Keratinocyte (primary cell): Measurements from ENCODE around the gene ALG12. TPM values are rescaled to one million over a fixed set of nuclear protein-coding genes. Genes with fewer than 3 reads are reported as not detected.

ENCODE experiments used
- DNase-seq: peaks from one replicate; pipeline ENCODE4 v3.0.0-alpha.2; 2011; ENCODE audit warnings: low read depth, missing footprints, low spot score
- FAIRE-seq: peaks from 2 replicates; lab custom pipeline; 2011; peaks lifted over from hg19 to GRCh38; lab: Jason Lieb, UNC
- H2AFZ ChIP-seq: 2 replicates; pipeline ENCODE4 v1.6.0; 2012; ENCODE audit warnings: low read length, control low read depth, inconsistent platforms; ENCODE audit not compliant: control insufficient read depth
- H3K27ac ChIP-seq: 2 replicates; pipeline ENCODE4 v1.5.1; 2011; ENCODE audit warnings: low read length; ENCODE audit not compliant: control insufficient read depth, insufficient read depth
- H3K27me3 ChIP-seq: 3 replicates; pipeline ENCODE4 v1.6.0; 2011; ENCODE audit warnings: low read length; ENCODE audit not compliant: control insufficient read depth, insufficient read depth; ENCODE audit errors: extremely low read depth
- H3K36me3 ChIP-seq, 2 experiments: 2 replicates in 1 of 2; 3 replicates in 1 of 2; pipeline ENCODE4 v1.5.1; 2011; ENCODE audit warnings: low read length in 2 of 2, mild to moderate bottlenecking in 1 of 2; ENCODE audit not compliant: control insufficient read depth in 2 of 2, insufficient read depth in 2 of 2; ENCODE audit errors: extremely low read depth in 1 of 2
- H3K4me1 ChIP-seq: 3 replicates; pipeline ENCODE4 v1.5.1; 2011; ENCODE audit warnings: low read length; ENCODE audit not compliant: control insufficient read depth, insufficient read depth; ENCODE audit errors: extremely low read depth
- H3K4me2 ChIP-seq: 3 replicates; pipeline ENCODE4 v1.6.0; 2011; ENCODE audit warnings: low read depth, low read length; ENCODE audit not compliant: control insufficient read depth, insufficient read depth; ENCODE audit errors: extremely low read depth
- H3K4me3 ChIP-seq, 3 experiments: fragments of 200-600 bp in 1 of 3; sonication (generic) in 1 of 3; 2 replicates in 2 of 3; 3 replicates in 1 of 3; pipeline ENCODE4 v1.5.1; 2011 to 2016; ENCODE audit warnings: low read length in 3 of 3, mild to moderate bottlenecking in 3 of 3, control low read depth in 2 of 3, inconsistent platforms in 1 of 3, low read depth in 1 of 3, mixed read lengths in 1 of 3, mixed run types in 1 of 3, moderate library complexity in 1 of 3; ENCODE audit not compliant: control insufficient read depth in 2 of 3, insufficient read depth in 2 of 3; ENCODE audit errors: extremely low read depth in 1 of 3
- H3K79me2 ChIP-seq: 2 replicates; pipeline ENCODE4 v1.6.0; 2012; ENCODE audit warnings: low read length; ENCODE audit not compliant: control insufficient read depth, insufficient read depth
- H3K9ac ChIP-seq: 3 replicates; pipeline ENCODE4 v1.6.0; 2011; ENCODE audit warnings: low read length; ENCODE audit not compliant: control insufficient read depth, insufficient read depth; ENCODE audit errors: extremely low read depth
- H3K9me1 ChIP-seq: 3 replicates; pipeline ENCODE4 v1.6.0; 2011; ENCODE audit warnings: low read length; ENCODE audit not compliant: control insufficient read depth, insufficient read depth; ENCODE audit errors: extremely low read depth
- H3K9me3 ChIP-seq: 2 replicates; pipeline ENCODE4 v1.5.1; 2012; ENCODE audit warnings: low read depth, low read length; ENCODE audit not compliant: control insufficient read depth
- H4K20me1 ChIP-seq: 3 replicates; pipeline ENCODE4 v1.6.0; 2011; ENCODE audit warnings: low read length; ENCODE audit not compliant: control insufficient read depth, insufficient read depth; ENCODE audit errors: extremely low read depth
- EZH2 ChIP-seq: IDR thresholded peaks from one replicate; pipeline ENCODE4 v1.6.1; 2012; ENCODE audit warnings: inconsistent platforms, mild to moderate bottlenecking, low read length, moderate library complexity
- dilution Hi-C: fragments of 300-500 bp; cut with MboI; formaldehyde crosslinking; loops from one replicate; pipeline ENCODE4 v1.7.0; 2020; ENCODE audit warnings: low sequenced_read_pairs; ENCODE audit not compliant: extremely low pct_ligation_motif_present
- polyA plus RNA-seq, 5 experiments: library from polyadenylated mRNA; depleted of rRNA in 3 of 5; stranded (reverse) in 3 of 5; stranded (forward) in 1 of 5; unstranded in 1 of 5; fragments of >200 nt; gene quantifications; 1 replicate in 1 of 5; 2 replicates in 3 of 5; 3 replicates in 1 of 5; pipeline versions ENCODE4 v1.2.1 to v1.2.3, GENCODE V29; 2011 to 2012; ENCODE audit warnings: missing spikeins in 2 of 5, low read depth in 1 of 5, low replicate concordance in 1 of 5
- TF ChIP-seq, protein P1 (sequence below), 3 experiments: IDR thresholded peaks in 1 of 3; conservative IDR thresholded peaks in 1 of 3; optimal IDR thresholded peaks in 1 of 3; 2 replicates in 2 of 3; 3 replicates in 1 of 3; pipeline versions ENCODE3 to v1.5.1; 2011; ENCODE audit warnings: low read length in 3 of 3, mild to moderate bottlenecking in 3 of 3, moderate library complexity in 2 of 3, control low read depth in 1 of 3, inconsistent platforms in 1 of 3; ENCODE audit not compliant: insufficient read depth in 2 of 3; ENCODE audit errors: extremely low read depth in 1 of 3

ALG12 gene
- polyA plus RNA-seq, 1 donor (not counting 4 experiments of a cell fraction or from before 2014, with no cell fraction given) = 6.3 TPM

DNA sequence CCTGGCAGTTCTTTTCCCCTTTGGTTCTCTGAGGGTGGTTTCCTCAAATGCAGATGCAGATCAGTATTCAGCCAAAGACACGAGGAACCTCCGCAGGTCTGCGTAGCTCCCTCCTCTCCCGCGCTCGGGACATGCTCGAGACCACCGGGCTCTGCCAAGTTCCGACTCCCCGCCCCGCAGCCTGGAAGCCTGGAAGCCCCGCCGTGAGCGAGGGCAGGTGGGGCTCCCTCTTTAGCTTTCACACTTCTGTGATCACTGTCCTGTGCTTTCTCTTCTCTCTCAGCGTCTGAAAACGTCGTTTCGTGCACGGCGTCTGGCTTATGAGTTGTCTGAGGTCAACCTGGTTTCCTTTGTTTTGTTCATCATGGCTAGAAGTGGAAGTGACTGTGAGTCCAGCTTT lies 38.0 kb downstream of the ALG12 start:
- Histone ChIP-seq H3K9me1 (no peaks in the 10 kb centered on the region), H2AFZ (no peak overlapping the region), H3K9ac (no peak overlapping the region), H3K4me3 (no peak overlapping the region), H4K20me1 (peaks cover 8% of the 10 kb centered on the region), H3K27ac (no peak overlapping the region), H3K79me2 (peaks cover 82% of the 10 kb centered on the region), H3K9me3 (no peaks in the 10 kb centered on the region), H3K27me3 (no peaks in the 10 kb centered on the region), H3K36me3 (peaks cover 5 to 7% of the 10 kb centered on the region in 2 experiments), H3K4me1 (no peaks in the 10 kb centered on the region), H3K4me2 (no peak overlapping the region)
- dilution Hi-C loops = no loop called here
- no peak for TF ChIP-seq EZH2
- DNase-seq = no peak
- no peak for FAIRE-seq

- no peak overlapping the region for H3K4me3 ChIP-seq
- H3K4me1 ChIP-seq = no peaks in the 10 kb centered on the region
- DNase-seq = no peak
- H3K9me1 ChIP-seq = no peaks in the 10 kb centered on the region
- dilution Hi-C loops = no loop called here
- no peaks in the 10 kb centered on the region for H3K9me3 ChIP-seq
- no peak overlapping the region for H3K9ac ChIP-seq
- no peaks in the 10 kb centered on the region for H3K27me3 ChIP-seq
- H2AFZ ChIP-seq = no peak overlapping the region
- no peak overlapping the region for H3K4me2 ChIP-seq
- peaks cover 4 to 5% of the 10 kb centered on the region in 2 experiments for H3K36me3 ChIP-seq
- peaks cover 85% of the 10 kb centered on the region for H3K79me2 ChIP-seq
- no peak overlapping the region for H3K27ac ChIP-seq
- FAIRE-seq = no peak
- H4K20me1 ChIP-seq = peaks cover 8% of the 10 kb centered on the region
- TF ChIP-seq, protein P1, sequence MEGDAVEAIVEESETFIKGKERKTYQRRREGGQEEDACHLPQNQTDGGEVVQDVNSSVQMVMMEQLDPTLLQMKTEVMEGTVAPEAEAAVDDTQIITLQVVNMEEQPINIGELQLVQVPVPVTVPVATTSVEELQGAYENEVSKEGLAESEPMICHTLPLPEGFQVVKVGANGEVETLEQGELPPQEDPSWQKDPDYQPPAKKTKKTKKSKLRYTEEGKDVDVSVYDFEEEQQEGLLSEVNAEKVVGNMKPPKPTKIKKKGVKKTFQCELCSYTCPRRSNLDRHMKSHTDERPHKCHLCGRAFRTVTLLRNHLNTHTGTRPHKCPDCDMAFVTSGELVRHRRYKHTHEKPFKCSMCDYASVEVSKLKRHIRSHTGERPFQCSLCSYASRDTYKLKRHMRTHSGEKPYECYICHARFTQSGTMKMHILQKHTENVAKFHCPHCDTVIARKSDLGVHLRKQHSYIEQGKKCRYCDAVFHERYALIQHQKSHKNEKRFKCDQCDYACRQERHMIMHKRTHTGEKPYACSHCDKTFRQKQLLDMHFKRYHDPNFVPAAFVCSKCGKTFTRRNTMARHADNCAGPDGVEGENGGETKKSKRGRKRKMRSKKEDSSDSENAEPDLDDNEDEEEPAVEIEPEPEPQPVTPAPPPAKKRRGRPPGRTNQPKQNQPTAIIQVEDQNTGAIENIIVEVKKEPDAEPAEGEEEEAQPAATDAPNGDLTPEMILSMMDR (optimal IDR thresholded peaks at IDR 0.05 in 1 of 3, IDR thresholded peaks at IDR 0.05 in 1 of 3, conservative IDR thresholded peaks at IDR 0.05 in 1 of 3; ENCODE audit: extremely low read depth in 1 of 3, insufficient read depth in 2 of 3, low read length in 3 of 3) = no peak
- TF ChIP-seq EZH2 = no peak
Observed at GRCh38 chr22:49879871-49880270, 38.4 kb downstream of the ALG12 start.

DNA sequence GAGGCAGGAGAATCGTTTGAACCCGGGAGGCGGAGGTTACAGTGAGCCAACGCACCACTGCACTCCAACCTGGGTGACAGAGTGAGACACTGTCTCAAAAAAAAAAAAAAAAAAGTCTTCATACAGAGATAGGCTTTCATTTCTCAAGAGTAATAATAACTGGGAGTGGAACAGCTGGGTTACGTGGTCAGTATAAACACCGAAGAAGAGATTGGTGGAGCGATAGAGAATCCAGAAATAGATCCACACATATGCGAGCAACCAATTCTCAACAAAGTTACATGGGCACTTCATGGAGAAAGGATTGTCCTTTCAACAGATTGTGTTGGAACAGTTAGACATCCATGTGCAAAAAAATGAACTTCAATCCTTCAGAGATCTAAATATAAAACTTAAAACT lies 40.0 kb downstream of the ALG12 start:
- H3K79me2 ChIP-seq = peaks cover 89% of the 10 kb centered on the region

More for the DNA sequence above, 40.0 kb downstream of the ALG12 start:
- Histone ChIP-seq H2AFZ (no peak overlapping the region), H4K20me1 (peaks cover 14% of the 10 kb centered on the region), H3K27ac (no peak overlapping the region), H3K4me1 (no peaks in the 10 kb centered on the region), H3K27me3 (no peaks in the 10 kb centered on the region), H3K9me3 (no peaks in the 10 kb centered on the region), H3K4me3 (no peak overlapping the region), H3K9ac (no peak overlapping the region), H3K9me1 (no peaks in the 10 kb centered on the region), H3K4me2 (no peak overlapping the region), H3K36me3 (peaks cover 0 to 3% of the 10 kb centered on the region in 2 experiments)
- DNase-seq (no peak), FAIRE-seq (no peak)
- dilution Hi-C loops = no loop called here
- TF ChIP-seq EZH2 = no peak
- TF ChIP-seq, protein P1 (optimal IDR thresholded peaks at IDR 0.05 in 1 of 3, IDR thresholded peaks at IDR 0.05 in 1 of 3, conservative IDR thresholded peaks at IDR 0.05 in 1 of 3; ENCODE audit: extremely low read depth in 1 of 3, insufficient read depth in 2 of 3, low read length in 3 of 3) = no peak
